Measurements from ENCODE around the gene OR10X1.

Gene OR10X1

GRCh38 chr1:158579733-158580132, at the start of gene OR10X1:
Gene OR10X1 (minus strand): TSS chr1:158579899. CDS start chr1:158579899, 0 bp downstream.
- DNase-seq = no peak

GRCh38 chr1:158613764-158614163, 34.1 kb upstream of the OR10X1 start:
- no peak for DNase-seq

GRCh38 chr1:158611916-158612315, 32.2 kb upstream of the OR10X1 start:
- DNase-seq = no peak

GRCh38 chr1:158607296-158607695, 27.6 kb upstream of the OR10X1 start:
- no peak for DNase-seq

- DNase-seq = no peak
Observed at GRCh38 chr1:158604968-158605367, 25.3 kb upstream of the OR10X1 start, which contains the start of gene OR10Z1. Gene OR10Z1 (plus strand): TSS chr1:158605268. CDS start chr1:158606439, 1,171 bp downstream.

GRCh38 chr1:158600735-158601134, 21.0 kb upstream of the OR10X1 start:
- DNase-seq = no peak

- DNase-seq = no peak
Observed at GRCh38 chr1:158586942-158587341, 7.2 kb upstream of the OR10X1 start.

GRCh38 chr1:158583962-158584361, 4.3 kb upstream of the OR10X1 start:
- no peak for DNase-seq

- no peak for DNase-seq
Observed at GRCh38 chr1:158577561-158577960, 2.1 kb downstream of the OR10X1 start.

- DNase-seq = no peak
Observed at GRCh38 chr1:158572226-158572625, 7.5 kb downstream of the OR10X1 start.

- DNase-seq = no peak
Observed at GRCh38 chr1:158570480-158570879, 9.2 kb downstream of the OR10X1 start, which contains the start of gene OR6P1. Gene OR6P1 (minus strand): TSS chr1:158570580. CDS start chr1:158563604, 6,976 bp downstream.

- no peak for DNase-seq
Observed at GRCh38 chr1:158564608-158565007, 15.1 kb downstream of the OR10X1 start.

GRCh38 chr1:158563853-158564252, 15.8 kb downstream of the OR10X1 start:
- no peak for DNase-seq

- DNase-seq = no peak
Observed at GRCh38 chr1:158559696-158560095, 20.0 kb downstream of the OR10X1 start.

GRCh38 chr1:158554352-158554751, 25.3 kb downstream of the OR10X1 start, which contains the start of gene OR6Y1:
Gene OR6Y1 (minus strand): TSS chr1:158554405. CDS start chr1:158548105, 6,300 bp downstream.
- DNase-seq = no peak

GRCh38 chr1:158552296-158552695, 27.4 kb downstream of the OR10X1 start:
- DNase-seq = no peak

GRCh38 chr1:158547533-158547932, 32.2 kb downstream of the OR10X1 start:
- DNase-seq = no peak

GRCh38 chr1:158537609-158538008, 42.1 kb downstream of the OR10X1 start:
- no peak for DNase-seq

- DNase-seq = no peak
Observed at GRCh38 chr1:158534496-158534895, 45.2 kb downstream of the OR10X1 start.

Data from stimulated activated CD4-positive, alpha-beta T cell treated with anti-CD3 and anti-CD28 coated beads, Interleukin-1b, Interleukin-23, amount 100 ng/mL, for 48 hours (primary cell).